GM18499 (cell line): Measurements from ENCODE around the gene TFAP2A.

ENCODE experiments used
- ATAC-seq: cut with Tn5 transposase; IDR thresholded peaks from one replicate; pipeline ENCODE4 v1.9.1; 2021; ENCODE audit warnings: moderate number of reproducible peaks; ENCODE audit not compliant: insufficient read depth, unreplicated experiment

Gene TFAP2A

DNA sequence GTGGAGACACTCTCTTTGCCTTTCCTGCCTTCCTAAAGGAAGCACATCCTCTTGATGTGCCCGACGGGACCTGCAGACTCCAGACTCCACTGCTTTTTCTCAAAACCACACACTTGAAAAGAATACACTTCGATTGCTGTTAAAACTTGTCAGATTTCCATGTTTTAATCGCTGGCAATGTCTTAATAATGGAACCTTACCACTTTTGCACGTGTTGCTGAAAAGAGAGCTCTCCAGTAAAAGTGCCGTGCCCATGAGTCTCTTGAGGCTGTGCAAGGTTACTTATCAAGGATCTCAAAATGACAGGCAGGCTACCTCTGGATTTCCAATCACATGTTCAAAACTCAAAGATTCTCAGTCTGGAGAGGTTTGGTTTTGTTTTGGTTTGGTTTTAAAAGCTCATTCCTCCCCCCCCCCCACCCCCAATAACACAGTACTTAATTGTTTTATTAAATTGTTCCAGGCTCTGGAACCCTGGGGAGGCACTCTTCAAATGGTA is 12.0 kb upstream of the TFAP2A start:
- ATAC-seq = no peak

DNA sequence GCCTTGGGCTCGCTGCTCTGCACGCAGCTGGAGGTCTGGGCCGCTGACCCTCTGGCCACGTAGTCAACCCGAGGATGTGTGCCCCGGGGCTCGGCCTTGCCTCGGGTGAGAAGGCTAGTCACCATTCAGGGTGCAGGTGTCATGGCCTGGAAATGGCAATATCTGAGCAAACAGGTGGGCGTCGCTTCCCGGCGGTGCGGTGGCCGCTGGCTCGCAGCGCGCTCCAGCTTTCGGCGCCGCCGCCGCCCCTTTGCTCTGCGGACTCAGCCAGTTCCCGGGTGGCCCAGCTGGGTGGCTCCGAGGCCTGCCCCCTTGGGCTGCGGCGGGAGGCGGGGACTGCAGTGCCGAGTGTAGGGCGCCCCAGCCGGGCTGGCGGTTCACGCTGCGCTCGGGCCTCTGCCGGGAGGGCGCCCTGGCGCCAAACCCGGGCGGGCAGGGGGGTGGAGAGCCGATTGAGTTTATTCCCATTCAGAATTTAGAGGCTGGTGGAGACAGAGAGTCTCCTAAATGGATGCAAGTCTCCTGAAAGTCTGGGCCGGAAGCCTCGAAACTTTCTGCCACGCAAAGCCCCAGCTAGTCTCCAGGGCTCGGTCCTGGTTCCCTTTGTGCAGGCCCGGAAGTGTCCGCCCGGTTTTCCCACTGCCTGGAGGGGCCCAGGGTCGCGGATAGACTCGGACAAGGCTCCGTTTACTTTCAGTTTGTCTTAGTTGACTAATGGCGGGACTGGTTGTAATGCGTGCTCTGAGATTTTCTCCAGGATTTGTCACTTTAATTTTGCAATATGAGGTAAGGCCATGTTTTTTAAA is 11.3 kb upstream of the TFAP2A start:
- peak; percentile 37 for ATAC-seq

DNA sequence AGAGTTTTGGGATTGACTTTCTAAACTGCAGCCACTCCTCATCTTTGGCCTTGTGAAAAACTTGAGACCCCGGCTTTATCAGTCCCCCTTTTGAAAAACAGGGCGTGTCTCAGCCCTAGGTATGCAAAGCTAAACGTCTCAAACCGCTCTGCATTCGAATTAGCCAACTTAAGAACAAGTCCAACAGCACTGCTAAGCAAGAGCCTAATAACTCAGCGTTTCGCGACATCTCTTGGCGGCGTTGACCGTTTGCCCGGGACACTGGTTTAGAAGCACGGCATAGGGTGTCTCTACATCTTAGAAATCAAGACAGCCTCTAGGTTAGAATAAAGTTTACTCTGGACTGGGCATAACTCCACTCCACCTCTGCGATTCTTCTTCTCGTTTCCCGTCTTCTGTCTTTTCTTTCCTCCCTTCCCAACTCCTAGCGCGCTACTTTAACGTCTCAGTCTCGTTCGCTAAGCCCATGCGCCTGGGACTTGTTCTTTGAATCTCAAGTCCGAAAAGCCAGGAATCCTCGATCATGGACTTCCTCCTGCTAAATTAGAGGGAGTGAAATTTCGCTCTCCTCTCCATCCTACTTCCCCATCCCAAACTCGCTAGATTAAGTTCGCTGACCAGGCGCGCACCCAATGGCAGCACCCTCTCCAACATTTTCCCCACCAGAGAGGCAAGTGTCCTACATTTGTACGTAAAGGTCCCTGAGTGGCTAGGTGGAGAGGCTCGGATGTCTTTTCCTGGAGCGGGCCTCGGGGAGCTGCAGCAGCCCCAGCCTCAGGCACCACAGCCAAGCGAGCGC is 10.5 kb upstream of the TFAP2A start:
- no peak for ATAC-seq

DNA sequence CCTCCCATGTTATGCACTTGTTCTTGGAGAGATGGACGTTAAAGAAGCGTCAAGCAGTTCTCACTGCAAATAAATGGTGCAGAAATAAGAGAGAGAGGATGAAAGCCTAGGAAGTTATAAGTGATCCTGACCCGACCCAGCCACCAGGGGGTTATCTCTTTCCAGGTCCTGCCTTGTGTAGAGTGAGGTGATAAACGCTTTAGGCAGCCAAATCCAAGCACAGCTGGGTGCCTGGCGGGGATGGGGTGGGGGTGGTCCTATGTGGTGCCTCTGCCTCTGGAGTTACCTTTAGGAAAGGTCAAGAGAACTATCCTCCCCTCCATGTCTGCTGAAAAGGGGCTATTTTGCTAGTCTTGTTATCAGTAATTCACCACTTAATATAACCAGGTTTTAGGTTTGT is 9.2 kb upstream of the TFAP2A start:
- no peak for ATAC-seq

DNA sequence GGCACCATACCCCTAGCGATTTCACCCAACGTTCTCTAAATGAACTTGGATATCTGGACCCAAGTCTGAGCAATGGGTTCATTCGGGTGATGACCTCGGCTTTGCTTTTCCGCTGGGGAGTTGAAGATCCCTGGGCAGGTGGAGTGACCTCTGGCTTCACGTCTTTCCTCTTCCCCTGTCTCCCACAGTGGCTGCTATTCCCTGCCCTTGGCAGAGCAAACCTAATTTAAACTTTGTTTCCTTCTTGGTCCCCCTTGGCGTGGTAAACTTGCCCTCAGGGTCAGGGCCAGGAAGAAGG is 7.8 kb upstream of the TFAP2A start:
- ATAC-seq = no peak

DNA sequence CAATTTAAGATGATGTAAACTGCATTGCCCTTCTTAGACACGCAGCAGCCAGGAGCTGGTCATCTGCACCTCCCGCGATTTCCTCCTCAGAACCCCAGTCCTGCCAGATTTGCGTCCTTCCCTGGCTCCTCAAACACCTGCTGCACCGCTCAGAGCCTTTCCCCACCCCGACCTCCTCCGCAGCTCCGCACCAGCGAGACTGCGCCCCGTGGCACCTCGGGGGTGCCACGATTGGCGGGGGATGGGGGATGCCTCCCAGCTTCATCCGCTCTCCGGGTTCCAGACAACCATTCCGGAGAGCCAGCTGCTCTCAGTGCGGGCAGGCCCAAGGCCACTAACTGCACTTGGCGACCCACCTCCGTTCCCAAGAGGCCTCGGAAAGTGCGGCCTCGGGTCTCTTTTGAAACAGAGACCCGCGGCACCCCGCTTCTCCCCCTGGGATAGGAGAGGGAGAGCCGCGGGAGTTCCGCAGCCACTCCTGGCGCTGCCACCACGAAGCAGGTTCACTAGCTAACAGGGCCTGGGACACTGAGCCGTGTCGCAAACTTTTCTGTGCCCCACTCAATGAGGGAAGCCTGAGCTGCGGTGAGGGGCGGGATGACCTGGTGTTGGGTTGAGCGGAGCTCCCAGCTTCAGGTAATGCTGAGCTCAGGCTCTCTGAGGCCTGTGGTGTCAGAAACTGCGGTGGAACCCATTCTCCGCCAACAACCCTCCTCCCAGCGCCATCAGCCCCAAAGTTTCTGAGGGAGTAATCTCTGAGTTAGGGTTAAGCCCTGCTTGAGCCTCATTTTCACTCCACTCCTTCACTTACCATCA is 7.3 kb upstream of the TFAP2A start:
- no peak for ATAC-seq

DNA sequence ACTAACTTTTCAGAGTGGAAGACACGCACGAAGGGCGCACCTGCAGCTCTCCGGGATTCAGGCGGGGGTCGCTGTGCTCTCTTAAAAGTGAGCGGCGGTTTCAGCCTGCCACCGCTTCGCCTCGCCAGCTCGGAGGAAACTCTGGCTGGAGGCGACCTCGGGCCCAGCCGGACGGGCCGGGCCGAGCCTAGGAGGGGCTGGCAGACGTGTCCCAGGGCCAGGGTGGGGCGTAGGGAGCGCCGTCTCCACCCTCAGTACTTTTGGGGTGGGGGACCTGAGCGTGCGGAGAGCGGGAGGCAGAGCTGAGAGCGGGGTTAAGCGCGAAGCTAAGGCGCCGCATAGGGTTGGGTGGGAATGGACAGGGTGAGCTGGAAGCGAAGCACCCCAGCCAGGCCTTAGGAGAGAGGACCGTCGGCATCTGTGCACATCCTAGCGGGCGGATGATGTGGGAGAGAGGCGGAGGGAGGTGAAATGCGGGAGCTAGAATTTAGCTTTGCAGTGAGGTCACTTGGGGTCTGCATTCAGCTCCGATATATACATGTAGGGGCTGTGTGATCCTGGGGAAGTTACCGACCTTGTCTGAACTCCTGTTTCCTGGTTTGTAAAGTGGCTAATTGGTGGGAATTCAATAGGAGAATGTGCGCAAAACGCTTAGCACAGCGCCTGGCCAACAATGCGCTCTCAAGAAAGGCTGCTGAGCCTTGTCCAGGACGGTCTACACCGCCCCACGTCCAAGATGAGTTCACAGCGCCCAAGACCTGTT is 6.5 kb upstream of the TFAP2A start:
- ATAC-seq = no peak

DNA sequence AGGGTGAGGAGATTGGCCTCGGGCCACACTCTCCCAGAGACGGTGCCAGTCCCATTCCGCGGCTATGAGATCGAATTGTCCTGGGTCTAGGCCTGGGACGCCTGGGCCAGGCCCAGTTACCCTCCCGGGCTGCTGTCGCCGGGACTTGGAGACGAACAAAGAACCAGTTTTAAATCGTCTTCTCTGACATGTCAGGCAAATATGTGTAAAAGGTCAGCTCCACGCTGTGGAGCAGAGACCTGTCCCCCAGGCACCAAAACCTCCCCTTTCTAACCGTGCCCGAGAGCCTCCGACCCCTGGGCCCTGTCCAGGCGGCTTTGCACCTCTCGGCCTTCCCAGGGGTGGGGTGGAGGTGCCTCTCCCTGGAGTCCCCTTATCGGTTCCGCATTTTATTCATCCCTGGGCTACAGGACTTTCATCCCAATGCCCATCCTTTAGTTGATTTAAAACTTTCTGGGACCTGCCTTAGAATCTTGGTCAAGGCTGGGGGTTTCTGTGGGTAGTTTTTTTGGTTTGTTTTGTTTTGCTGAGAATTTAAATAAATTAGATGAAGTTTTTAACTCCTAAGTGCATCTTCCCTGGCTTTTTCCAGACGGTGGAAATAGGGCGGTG is 5.8 kb upstream of the TFAP2A start:
- ATAC-seq = no peak

DNA sequence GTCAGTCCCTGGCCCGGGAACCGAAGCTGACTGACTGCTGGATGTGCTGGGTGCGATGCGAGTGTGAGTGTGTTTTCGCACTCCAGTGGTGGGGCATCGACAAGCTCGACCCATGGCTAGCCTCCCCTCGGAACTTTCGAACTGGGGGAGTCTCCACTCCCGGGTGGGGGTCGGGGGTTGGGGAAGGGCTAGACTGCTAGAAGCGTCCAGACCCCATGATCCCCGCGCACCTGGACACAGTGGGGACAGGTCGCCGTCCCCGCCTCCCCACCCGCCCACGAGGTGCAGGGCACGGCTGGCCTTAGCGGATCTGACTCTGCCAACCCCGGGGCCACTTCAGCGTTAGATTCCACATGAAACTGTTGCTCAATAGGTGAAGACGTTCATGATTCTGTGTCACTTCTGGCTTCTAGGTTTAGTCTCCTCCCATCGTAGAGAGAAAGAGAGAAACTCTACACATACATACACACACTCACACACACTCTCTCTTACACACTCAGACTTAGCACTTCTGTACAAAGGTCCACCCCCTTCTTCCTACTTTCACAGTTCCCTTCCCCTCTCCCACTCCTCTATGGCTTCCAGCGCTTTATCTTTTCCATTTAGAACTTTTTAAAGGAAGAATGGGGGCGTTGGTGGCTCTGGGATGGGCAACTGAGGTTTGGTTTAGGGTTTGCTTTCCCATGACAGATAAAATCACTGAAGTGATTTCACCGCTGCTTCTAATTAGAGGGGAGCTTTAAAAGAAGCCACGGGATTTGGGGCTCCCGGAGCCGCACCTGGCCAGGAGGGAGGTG is 5.1 kb upstream of the TFAP2A start:
- no peak for ATAC-seq

DNA sequence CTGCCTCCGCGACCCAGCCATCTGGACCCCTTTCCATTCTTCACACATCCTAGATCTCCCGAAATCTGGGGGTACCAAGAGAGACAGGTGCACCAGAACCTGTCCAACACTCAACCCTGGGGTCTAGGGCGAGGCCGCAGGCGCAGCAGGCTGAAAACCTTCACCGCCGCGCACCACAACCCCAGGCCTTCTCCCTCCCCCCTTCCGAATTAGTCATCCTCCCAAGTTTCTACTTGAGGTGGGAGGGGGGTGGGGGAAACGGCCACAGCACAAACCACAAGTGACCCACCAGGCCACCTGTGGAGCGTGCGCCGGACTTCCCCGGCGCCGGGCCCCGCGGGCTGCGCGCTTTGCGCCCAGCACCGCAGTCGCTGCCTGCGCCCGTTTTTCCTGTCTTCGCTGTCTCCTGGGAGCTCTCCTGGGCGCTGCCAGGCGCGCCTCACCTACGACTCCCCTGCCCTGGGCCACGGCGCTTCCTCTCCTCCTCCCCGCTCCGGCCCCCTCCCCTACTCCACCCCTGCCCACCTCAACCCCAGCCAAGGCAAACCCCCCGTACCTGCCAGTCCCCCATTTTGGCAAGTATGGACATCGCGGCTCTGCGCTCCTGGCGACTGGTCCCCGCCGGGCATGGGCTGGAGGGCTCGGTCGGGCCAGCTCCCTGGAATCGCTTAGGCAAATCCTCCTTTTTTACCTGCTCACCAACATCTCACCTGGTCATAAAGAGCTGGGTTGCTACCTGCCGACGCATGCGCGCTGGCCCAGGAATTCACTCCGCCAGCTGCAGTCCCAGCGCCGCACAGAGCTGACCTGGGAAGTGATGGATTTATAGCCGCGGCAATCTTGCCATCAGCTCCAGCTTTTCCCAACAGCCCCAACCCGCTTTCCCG is 4.2 kb upstream of the TFAP2A start:
- ATAC-seq = no peak

DNA sequence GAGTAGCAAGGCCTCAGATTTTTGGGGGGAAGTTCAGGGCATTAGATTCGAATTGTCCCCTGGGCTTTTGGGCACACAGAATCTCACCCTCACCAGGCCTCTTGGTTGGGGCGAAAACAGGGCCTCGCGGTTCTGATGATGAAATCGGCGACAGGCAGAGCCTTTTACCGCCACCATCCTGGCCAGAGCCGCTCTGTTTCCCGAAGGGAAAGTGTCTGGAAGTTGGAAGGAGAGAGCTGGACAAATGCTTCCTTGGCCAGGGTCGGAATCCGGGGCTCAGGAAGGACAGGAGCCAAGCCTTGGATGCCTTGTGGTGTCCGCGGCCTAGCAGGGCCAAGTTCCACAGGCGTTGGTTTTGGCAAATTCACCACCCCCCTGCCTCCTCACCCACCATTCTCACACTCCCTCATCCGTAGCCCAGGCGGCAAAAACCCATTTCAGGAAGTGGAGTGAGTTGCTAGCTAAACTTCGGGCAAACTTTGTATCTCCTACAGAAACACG is 3.5 kb upstream of the TFAP2A start:
- no peak for ATAC-seq

DNA sequence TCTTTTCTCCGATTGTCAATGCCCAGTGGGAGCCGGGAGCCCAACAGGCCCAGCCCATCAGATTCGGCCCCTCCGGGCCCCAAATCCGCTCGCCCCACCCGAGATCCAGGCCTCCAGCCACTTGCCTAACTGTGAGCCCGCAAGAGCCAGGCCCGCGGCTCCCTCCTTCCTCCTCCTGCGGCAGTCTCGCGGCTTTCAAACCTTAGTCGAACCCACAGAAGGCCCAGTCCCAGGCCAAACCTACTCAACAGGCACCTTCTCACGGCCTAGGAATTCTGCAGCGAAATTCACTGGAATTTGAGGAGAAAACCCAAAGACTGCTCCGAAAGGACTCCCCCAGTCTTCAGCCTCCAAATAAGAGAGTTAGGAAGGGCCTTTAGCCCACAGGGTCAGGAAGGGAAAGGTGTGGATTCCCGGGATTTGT is 2.8 kb upstream of the TFAP2A start:
- ATAC-seq = no peak

DNA sequence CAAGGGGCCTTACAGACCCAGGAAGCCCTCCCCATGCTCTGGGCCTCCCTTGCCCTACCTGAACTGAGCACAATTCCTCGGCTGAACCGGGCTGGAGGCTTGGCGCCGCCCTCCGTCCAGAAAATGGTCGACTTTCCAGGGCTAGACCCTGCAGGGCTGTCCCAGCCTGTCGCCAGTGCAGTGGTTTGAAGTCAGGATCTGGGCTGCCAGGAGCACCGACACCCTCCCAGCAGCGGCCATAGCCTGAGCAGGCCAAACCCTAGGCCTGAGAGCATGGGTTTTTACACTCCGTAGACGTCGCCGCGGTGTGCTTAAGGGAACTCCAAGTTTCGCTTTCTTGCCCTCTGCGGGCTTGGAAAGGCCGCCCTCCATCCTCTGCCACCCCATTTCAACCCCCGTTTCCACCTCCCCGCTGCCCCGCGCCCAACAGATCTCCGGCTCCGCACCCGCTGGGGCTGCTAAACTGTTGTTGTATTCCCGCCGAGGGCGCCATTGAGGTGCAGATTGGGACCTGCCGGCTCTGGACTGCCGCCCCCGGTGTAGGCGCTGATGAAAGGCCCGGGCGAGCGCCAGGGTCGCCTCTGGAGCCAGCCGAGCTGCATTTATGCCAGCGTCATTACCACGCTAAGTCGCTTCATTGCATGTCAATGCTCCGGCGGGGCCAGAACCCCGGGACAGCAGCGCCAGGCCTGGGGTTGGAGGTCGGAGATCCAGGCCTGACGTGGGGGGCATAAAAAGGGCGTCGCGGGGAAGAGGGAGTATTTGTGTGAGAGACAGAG is 2.2 kb upstream of the TFAP2A start:
- no peak for ATAC-seq

DNA sequence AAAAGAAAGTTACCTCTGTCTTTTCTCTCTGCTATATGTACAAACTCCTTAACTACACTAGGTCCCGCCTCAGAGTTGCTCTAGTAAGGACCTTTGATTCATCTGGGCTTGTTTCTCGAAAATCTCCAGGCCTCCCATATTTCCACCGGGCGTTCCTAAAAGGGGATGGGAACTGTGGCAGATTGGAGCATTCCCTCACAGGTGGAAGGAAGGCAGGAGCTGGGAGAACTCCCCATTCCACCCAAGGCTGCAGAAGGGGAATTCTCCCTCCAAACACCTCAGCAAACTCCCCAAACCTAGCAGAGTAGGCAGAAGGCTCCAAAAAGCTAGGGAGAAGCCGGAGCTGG is 1.6 kb upstream of the TFAP2A start:
- ATAC-seq = no peak

DNA sequence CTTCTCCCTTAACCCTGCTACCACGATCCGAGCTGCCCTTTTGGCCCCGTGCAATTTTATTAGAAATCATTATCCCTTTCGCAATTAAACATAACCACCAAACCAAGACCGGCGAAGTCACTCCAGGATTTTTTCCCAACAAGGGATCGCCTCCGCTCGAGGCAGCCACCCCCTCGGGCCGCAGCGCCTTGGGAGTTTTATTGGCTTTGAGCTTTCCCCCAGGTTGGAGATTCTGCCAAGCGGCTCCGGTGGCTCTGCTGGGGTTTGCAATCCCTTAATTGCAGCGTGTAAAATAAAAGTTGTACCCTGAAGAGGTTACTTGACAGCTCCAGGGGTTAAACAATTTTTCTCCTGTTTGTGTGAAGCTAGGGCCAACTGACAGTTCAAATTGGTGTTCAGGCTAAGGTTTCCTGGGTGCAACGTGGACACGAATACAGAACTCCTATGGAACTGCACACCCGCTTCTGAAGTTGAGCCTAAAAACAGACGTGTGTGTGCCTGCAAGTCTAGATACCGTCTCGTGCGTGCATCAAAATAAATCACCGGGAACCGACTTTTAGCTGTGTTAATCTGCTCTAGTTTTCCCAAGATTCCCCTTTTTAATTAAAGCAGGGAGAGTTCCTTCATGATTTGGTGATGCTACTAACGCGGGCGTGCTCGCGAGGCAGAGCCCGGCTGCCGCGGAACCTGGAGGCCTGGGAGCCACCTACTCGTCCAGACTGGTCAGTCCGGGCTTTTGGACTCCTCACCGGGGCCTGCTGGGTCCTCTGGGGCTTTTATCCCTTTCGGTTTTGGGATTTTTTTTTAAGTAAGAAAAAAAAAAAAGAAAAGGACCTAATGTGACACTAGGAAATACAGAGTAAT is 975 bp upstream of the TFAP2A start:
- no peak for ATAC-seq
